ENCODE measurements around the gene DCP1A. TPM values are rescaled to one million over a fixed set of nuclear protein-coding genes. Genes with fewer than 3 reads are reported as not detected.

DCP1A gene
- total and polyA plus RNA-seq, 9 of the 15 experiments (the other 6 are each of a cell fraction or from before 2014, with no cell fraction given): 6.6 to 33.7 (median 13.3) TPM

DNA sequence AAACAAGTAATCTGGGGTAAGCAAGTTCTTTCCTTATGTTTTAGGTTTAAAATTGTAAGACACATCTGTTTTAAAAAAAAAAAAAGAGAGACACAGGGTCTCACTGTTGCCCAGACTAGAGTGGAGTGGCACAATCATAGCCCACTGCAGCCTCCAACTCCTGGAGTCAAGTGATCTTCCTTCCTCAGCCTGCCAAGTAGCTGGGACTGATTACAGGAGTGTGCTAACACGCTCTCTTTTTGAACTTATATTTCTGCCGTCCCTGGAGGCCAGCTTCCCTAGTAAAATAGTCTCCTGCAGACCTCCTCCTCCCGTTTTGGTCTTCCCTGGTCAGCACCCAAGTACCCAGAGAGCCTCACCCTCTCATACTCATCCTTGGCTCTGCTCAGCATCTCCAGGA, 35.5 kb downstream of the DCP1A start:
- CTCF ChIA-PET (ENCODE audit: low intra/inter-chr PET ratio): no interaction called here
- ATAC-seq (no peak), DNase-seq (ENCODE audit: extremely low read depth in 1 of 4, low spot score in 3 of 4) (no peak), FAIRE-seq (no peak)
- no peaks in the 10 kb centered on the region for H3K4me1 ChIP-seq (replicated peaks in 1 of 2; ENCODE audit: control insufficient read depth in 2 of 2, insufficient read depth in 2 of 2, low read length in 2 of 2)
- TF ChIP-seq POU5F1 (IDR thresholded peaks at IDR 0.05; ENCODE audit: borderline replicate concordance, low read depth, low read length, partially characterized antibody) (no peak), ZNF175 (CRISPR knock-in tag; IDR thresholded peaks at IDR 0.05; ENCODE audit: low read depth) (no peak), ZFP36 (IDR thresholded peaks at IDR 0.05; ENCODE audit: low read depth, low read length, partially characterized antibody) (no peak), EP300 (IDR thresholded peaks at IDR 0.05; ENCODE audit: low read length) (no peak), ZNF75A (CRISPR knock-in tag; IDR thresholded peaks at IDR 0.05) (no peak), TCF7 (IDR thresholded peaks at IDR 0.05; ENCODE audit: borderline replicate concordance) (no peak), PML (IDR thresholded peaks at IDR 0.05; ENCODE audit: low read length) (no peak)
- TF ChIP-seq, protein P1, sequence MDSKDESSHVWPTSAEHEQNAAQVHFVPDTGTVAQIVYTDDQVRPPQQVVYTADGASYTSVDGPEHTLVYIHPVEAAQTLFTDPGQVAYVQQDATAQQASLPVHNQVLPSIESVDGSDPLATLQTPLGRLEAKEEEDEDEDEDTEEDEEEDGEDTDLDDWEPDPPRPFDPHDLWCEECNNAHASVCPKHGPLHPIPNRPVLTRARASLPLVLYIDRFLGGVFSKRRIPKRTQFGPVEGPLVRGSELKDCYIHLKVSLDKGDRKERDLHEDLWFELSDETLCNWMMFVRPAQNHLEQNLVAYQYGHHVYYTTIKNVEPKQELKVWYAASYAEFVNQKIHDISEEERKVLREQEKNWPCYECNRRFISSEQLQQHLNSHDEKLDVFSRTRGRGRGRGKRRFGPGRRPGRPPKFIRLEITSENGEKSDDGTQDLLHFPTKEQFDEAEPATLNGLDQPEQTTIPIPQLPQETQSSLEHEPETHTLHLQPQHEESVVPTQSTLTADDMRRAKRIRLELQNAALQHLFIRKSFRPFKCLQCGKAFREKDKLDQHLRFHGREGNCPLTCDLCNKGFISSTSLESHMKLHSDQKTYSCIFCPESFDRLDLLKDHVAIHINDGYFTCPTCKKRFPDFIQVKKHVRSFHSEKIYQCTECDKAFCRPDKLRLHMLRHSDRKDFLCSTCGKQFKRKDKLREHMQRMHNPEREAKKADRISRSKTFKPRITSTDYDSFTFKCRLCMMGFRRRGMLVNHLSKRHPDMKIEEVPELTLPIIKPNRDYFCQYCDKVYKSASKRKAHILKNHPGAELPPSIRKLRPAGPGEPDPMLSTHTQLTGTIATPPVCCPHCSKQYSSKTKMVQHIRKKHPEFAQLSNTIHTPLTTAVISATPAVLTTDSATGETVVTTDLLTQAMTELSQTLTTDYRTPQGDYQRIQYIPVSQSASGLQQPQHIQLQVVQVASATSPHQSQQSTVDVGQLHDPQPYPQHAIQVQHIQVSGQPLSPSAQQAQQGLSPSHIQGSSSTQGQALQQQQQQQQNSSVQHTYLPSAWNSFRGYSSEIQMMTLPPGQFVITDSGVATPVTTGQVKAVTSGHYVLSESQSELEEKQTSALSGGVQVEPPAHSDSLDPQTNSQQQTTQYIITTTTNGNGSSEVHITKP (IDR thresholded peaks at IDR 0.05; ENCODE audit: partially characterized antibody): no peak
- intact Hi-C loops (cut with micrococcal nuclease): no loop called here
- no peaks in the 10 kb centered on the region for H4K20me1 ChIP-seq (replicated peaks; ENCODE audit: control insufficient read depth, insufficient read depth, low read length)
- peaks cover 39% of the 10 kb centered on the region; the same call in 2 of the 3 replicates for H3K36me3 ChIP-seq (ENCODE audit: control insufficient read depth, insufficient read depth, low read length)
- H3K27me3 ChIP-seq (ENCODE audit: control insufficient read depth in 2 of 2, insufficient read depth in 2 of 2, low read length in 2 of 2): no peaks in the 10 kb centered on the region
- no peaks in the 10 kb centered on the region for H3K79me2 ChIP-seq (ENCODE audit: control insufficient read depth, insufficient read depth, low read length)
- no peak overlapping the region for H2AFZ ChIP-seq (ENCODE audit: low read depth, low read length)
- in situ Hi-C loops (cut with MboI): loop anchor here (10.0 kb wide), 1 partner anchor 403 kb away; no protein-coding TSS in a partner anchor
- 94% methylated on average over 2 of the region's 3 CpGs for WGBS (ENCODE audit: insufficient coverage, low coverage, missing lambda C conversion rate)
- H3K9me1 ChIP-seq (ENCODE audit: control insufficient read depth, insufficient read depth, low read length): no peaks in the 10 kb centered on the region
- no peaks in the 10 kb centered on the region for H3K9me3 ChIP-seq (replicated peaks; ENCODE audit: control insufficient read depth, insufficient read depth, low read depth, low read length)
- no peak overlapping the region for H3K4me3 ChIP-seq
- H3K9ac ChIP-seq (ENCODE audit: insufficient read depth in 1 of 2, low read depth in 2 of 2, low read length in 2 of 2): no peak overlapping the region
- BruUV-seq (replicated peaks): no TSS peak
- H3K4me2 ChIP-seq (ENCODE audit: insufficient read depth, low read length): no peak overlapping the region
- POLR2A ChIA-PET: no interaction called here
- no peak overlapping the region for H3K27ac ChIP-seq (ENCODE audit: extremely low read depth, low read depth, low read length)

All from K562 (cell line).